ENCODE data around the gene MAN1C1.
"Not testable (repeated sequence)": the region's sequence is repeated elsewhere in the genome, so short reads cannot be mapped to it uniquely, and the experiment has no call there.

The MAN1C1 gene

GRCh38 chr1:25683731-25684130, 67.1 kb downstream of the MAN1C1 start:
- no peak for DNase-seq

- DNase-seq: no peak
These were observed 67.8 kb downstream of the MAN1C1 start for GRCh38 chr1:25684216-25684965.

- no peak for DNase-seq
These were observed 68.7 kb downstream of the MAN1C1 start for GRCh38 chr1:25685211-25685750.

- DNase-seq: no peak
These were observed 69.5 kb downstream of the MAN1C1 start for GRCh38 chr1:25685938-25686665.

GRCh38 chr1:25687221-25688017, 70.8 kb downstream of the MAN1C1 start:
- DNase-seq: no peak

- no peak for DNase-seq
These were observed 72.0 kb downstream of the MAN1C1 start for GRCh38 chr1:25688390-25689119.

- no peak for DNase-seq
These were observed 73.2 kb downstream of the MAN1C1 start for GRCh38 chr1:25689686-25690381.

- DNase-seq: no peak
These were observed 73.9 kb downstream of the MAN1C1 start for GRCh38 chr1:25690396-25690956.

GRCh38 chr1:25691211-25691610, 74.6 kb downstream of the MAN1C1 start:
- no peak for DNase-seq

- DNase-seq: peak; percentile 30
These were observed 76.0 kb downstream of the MAN1C1 start for GRCh38 chr1:25692560-25692959.

GRCh38 chr1:25694167-25695007, 77.8 kb downstream of the MAN1C1 start:
- DNase-seq: no peak

GRCh38 chr1:25695090-25695770, 78.6 kb downstream of the MAN1C1 start:
- DNase-seq: no peak

GRCh38 chr1:25695771-25696311, 79.2 kb downstream of the MAN1C1 start:
- peak; percentile 35 for DNase-seq

- DNase-seq: not testable (repeated sequence)
These were observed 80.1 kb downstream of the MAN1C1 start for GRCh38 chr1:25696643-25697042.

- DNase-seq: no peak
These were observed 81.0 kb downstream of the MAN1C1 start for GRCh38 chr1:25697435-25698217.

- DNase-seq: peak; percentile 75
These were observed 81.7 kb downstream of the MAN1C1 start for GRCh38 chr1:25698252-25698651.

- DNase-seq: not testable (repeated sequence)
These were observed 82.5 kb downstream of the MAN1C1 start for GRCh38 chr1:25699059-25699458.

- DNase-seq: no peak
These were observed 83.0 kb downstream of the MAN1C1 start for GRCh38 chr1:25699500-25700143.
